A549 treated with GW870086 at 1 μM for 4 hours (cell line): ENCODE results near the gene PNMA1. TPM values are rescaled to one million over a fixed set of nuclear protein-coding genes. Genes with fewer than 3 reads are reported as not detected.

Source experiments
- total RNA-seq: library from RNA; stranded (reverse); fragments of 200-300 nt; extraction: Qiagen RNA extraction; gene quantifications from 5 replicates; pipeline ENCODE4 v1.2.3, GENCODE V29; 2022; ENCODE audit warnings: low read depth

Gene PNMA1, protein sequence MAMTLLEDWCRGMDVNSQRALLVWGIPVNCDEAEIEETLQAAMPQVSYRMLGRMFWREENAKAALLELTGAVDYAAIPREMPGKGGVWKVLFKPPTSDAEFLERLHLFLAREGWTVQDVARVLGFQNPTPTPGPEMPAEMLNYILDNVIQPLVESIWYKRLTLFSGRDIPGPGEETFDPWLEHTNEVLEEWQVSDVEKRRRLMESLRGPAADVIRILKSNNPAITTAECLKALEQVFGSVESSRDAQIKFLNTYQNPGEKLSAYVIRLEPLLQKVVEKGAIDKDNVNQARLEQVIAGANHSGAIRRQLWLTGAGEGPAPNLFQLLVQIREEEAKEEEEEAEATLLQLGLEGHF
- total RNA-seq, result 52.1 to 61.9 TPM (median 58.1 TPM) in 5 replicates

DNA sequence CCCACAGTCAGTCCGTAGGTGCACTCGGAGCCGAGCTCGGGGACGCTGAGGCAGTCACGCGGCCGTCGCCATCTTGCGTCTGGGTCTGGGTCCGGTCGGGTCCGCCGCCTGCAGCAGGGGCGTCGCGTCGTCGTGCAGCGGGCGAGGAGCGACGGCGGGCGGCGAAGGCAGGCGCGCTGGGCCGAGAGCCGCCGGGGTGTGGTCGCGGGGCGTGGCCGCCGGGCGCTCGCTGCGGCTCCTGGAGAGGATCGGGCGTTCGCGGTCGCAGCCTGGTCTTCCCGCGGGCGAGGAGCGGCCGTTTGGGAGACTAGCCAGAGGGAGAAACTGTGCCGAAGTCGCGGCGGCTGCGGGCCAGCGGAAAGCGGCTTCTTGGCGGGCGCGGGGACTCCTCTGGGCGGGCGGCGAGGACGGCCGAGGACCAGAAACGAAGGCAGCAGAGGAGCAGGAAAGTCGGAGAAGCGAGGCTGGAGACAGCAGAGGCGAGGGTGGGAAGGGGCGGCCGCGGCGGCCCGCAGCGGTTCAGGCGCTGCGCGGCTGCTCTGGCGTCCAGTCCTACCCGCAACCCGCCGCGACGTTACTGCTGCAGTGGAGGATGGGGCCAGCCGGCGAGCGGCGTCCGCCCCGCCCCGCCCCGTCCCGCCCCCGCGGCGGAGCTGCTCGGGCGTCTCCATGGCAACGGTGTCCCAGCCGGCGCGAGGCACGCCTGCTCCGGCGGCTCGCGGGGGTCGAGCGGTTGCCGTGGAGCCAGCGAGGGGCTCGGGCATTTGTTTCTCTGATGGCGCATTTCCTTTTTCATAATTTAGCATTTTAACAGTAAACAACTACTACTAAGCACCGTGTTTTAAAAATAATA is at the start of gene PNMA1:
Gene PNMA1, minus strand, starts transcription at position 582 of the 853 bp plus-strand sequence. CDS start 745 bp downstream, outside the sequence.

Other genes starting within 250 kb of the PNMA1 start
- 19.6 to 25.0 TPM (median 23.8 TPM) in 5 replicates for gene RIOX1, start 223.5 kb downstream of the PNMA1 start, total RNA-seq
- 6.1 to 8.4 TPM (median 8.2 TPM) in 5 replicates for gene ACOT1, start 177.2 kb downstream of the PNMA1 start, total RNA-seq
- gene HEATR4, start 155.4 kb downstream of the PNMA1 start, total RNA-seq, result 0.19 TPM in 1 of 5 replicates, not detected in the others
- gene ACOT2, start 145.2 kb downstream of the PNMA1 start, total RNA-seq, result 43.3 to 52.9 TPM (median 51.6 TPM) in 5 replicates
- 1.8 to 2.5 TPM (median 2.1 TPM) in 5 replicates for gene ACOT4, start 122.5 kb downstream of the PNMA1 start, total RNA-seq
- gene ACOT6, start 101.9 kb downstream of the PNMA1 start, total RNA-seq, result not detected in 5 replicates
- 8.9 to 14.2 TPM (median 10.6 TPM) in 5 replicates for gene DNAL1, start 69.4 kb downstream of the PNMA1 start, total RNA-seq
- gene PTGR2, start 137.4 kb upstream of the PNMA1 start, total RNA-seq, result 7.1 to 10.3 TPM (median 9.7 TPM) in 5 replicates
- gene ZNF410, start 172.5 kb upstream of the PNMA1 start, total RNA-seq, result 44.6 to 55.1 TPM (median 45.8 TPM) in 5 replicates
- gene FAM161B, start 235.7 kb upstream of the PNMA1 start, total RNA-seq, result 1.2 to 1.7 TPM (median 1.5 TPM) in 5 replicates
- 23.7 to 28.6 TPM (median 27.6 TPM) in 5 replicates for gene COQ6, start 235.9 kb upstream of the PNMA1 start, total RNA-seq